Fibroblast of skin of left biceps (primary cell): ENCODE measurements around the gene MED17.
"Not testable (repeated sequence)": the region's sequence is repeated elsewhere in the genome, so short reads cannot be mapped to it uniquely, and the experiment has no call there.

ENCODE experiments used
- DNase-seq, 2 experiments: peaks; one replicate each; pipeline ENCODE4 v3.0.0-alpha.2; 2013; ENCODE audit warnings: low read depth in 2 of 2

The MED17 gene

GRCh38 chr11:93757924-93758865, 25.9 kb upstream of the MED17 start:
- no peak for DNase-seq

- not testable (repeated sequence) for DNase-seq
Observed at GRCh38 chr11:93759123-93759522, 25.0 kb upstream of the MED17 start.

GRCh38 chr11:93761910-93762309, 22.2 kb upstream of the MED17 start:
- DNase-seq = no peak

- no peak for DNase-seq
Observed at GRCh38 chr11:93765551-93765950, 18.5 kb upstream of the MED17 start.

- no peak for DNase-seq
Observed at GRCh38 chr11:93766504-93766903, 17.6 kb upstream of the MED17 start.

GRCh38 chr11:93767018-93767417, 17.1 kb upstream of the MED17 start:
- DNase-seq = no peak

- DNase-seq = no peak
Observed at GRCh38 chr11:93770160-93770559, 13.9 kb upstream of the MED17 start.

- no peak for DNase-seq
Observed at GRCh38 chr11:93772123-93772522, 12.0 kb upstream of the MED17 start.

- no peak for DNase-seq
Observed at GRCh38 chr11:93773045-93773477, 11.0 kb upstream of the MED17 start.

- DNase-seq = no peak
Observed at GRCh38 chr11:93773601-93774200, 10.4 kb upstream of the MED17 start.

- not testable (repeated sequence) for DNase-seq
Observed at GRCh38 chr11:93774560-93774959, 9.5 kb upstream of the MED17 start.

GRCh38 chr11:93775289-93775688, 8.8 kb upstream of the MED17 start:
- no peak for DNase-seq

GRCh38 chr11:93783362-93783761, 720 bp upstream of the MED17 start:
- no peak for DNase-seq

GRCh38 chr11:93783765-93784144, 327 bp upstream of the MED17 start:
- DNase-seq = no peak

- no peak for DNase-seq
Observed at GRCh38 chr11:93784935-93785360, 866 bp downstream of the MED17 start.

GRCh38 chr11:93791493-93791892, 7.4 kb downstream of the MED17 start:
- DNase-seq = no peak

- DNase-seq = no peak
Observed at GRCh38 chr11:93796441-93797231, 12.6 kb downstream of the MED17 start.

- DNase-seq = no peak
Observed at GRCh38 chr11:93801366-93801765, 17.3 kb downstream of the MED17 start.

- no peak for DNase-seq
Observed at GRCh38 chr11:93804879-93805278, 20.8 kb downstream of the MED17 start.

- no peak for DNase-seq
Observed at GRCh38 chr11:93807980-93808379, 23.9 kb downstream of the MED17 start.

- no peak for DNase-seq
Observed at GRCh38 chr11:93813974-93814373, 29.9 kb downstream of the MED17 start.

GRCh38 chr11:93814966-93815633, 31.0 kb downstream of the MED17 start:
- DNase-seq = no peak
